SU-DHL-6 (cell line): ENCODE results near the gene PFN1.

ENCODE experiments used
- H2AFZ ChIP-seq: fragments of 200-600 bp; sonication (generic); 2 replicates; pipeline ENCODE4 v1.6.1; 2014; ENCODE audit warnings: low read depth, mild to moderate bottlenecking, moderate library complexity, mixed read lengths, antibody characterized with exemption, low read length; ENCODE audit not compliant: severe bottlenecking
- H3F3A ChIP-seq: fragments of 200-600 bp; shearing (Covaris generic); 2 replicates; pipeline ENCODE4 v1.6.0; 2016; ENCODE audit warnings: antibody characterized with exemption, mild to moderate bottlenecking; ENCODE audit not compliant: insufficient read depth
- H3K27ac ChIP-seq: fragments of 200-600 bp; sonication (generic); 2 replicates; pipeline ENCODE4 v1.5.1; 2016; ENCODE audit warnings: low read depth, mild to moderate bottlenecking, low read length, moderate library complexity, mixed read lengths
- H3K27me3 ChIP-seq: fragments of 200-600 bp; sonication (generic), shearing (Covaris generic); 2 replicates; pipeline ENCODE4 v1.6.0; 2014; ENCODE audit warnings: mild to moderate bottlenecking, low read length
- H3K36me3 ChIP-seq: fragments of 200-600 bp; sonication (generic); 2 replicates; pipeline ENCODE4 v1.6.1; 2014; ENCODE audit warnings: mild to moderate bottlenecking, low read length, mixed read lengths
- H3K4me2 ChIP-seq: fragments of 300-600, 200-600 bp; shearing (Covaris generic), sonication (generic); 2 replicates; pipeline ENCODE4 v1.6.0; 2014; ENCODE audit warnings: low read length, low read depth, mild to moderate bottlenecking; ENCODE audit not compliant: poor library complexity, severe bottlenecking
- H3K4me3 ChIP-seq: fragments of 200-600 bp; sonication (generic); 2 replicates; pipeline ENCODE4 v1.5.1; 2014; ENCODE audit warnings: antibody characterized with exemption, low read length, mild to moderate bottlenecking, mixed read lengths; ENCODE audit not compliant: insufficient read depth, poor library complexity, severe bottlenecking
- H3K79me2 ChIP-seq: fragments of 200-600 bp; sonication (generic); 2 replicates; pipeline ENCODE4 v1.6.1; 2014; ENCODE audit warnings: mild to moderate bottlenecking, low read length, moderate library complexity; ENCODE audit not compliant: insufficient read depth
- H3K9ac ChIP-seq: fragments of 200-600 bp; sonication (generic); 2 replicates; pipeline ENCODE4 v1.7.0; 2014; ENCODE audit warnings: mild to moderate bottlenecking, low read length
- H3K9me2 ChIP-seq: fragments of 200-600 bp; sonication (generic); replicated peaks from 2 replicates; pipeline ENCODE4 v1.6.1; 2014; ENCODE audit warnings: low read length; ENCODE audit not compliant: insufficient read depth
- H3K9me3 ChIP-seq: fragments of 200-600 bp; sonication (generic); 2 replicates; pipeline ENCODE4 v1.6.1; 2014; ENCODE audit warnings: low read length, mixed read lengths; ENCODE audit not compliant: insufficient read depth
- H4K20me1 ChIP-seq: fragments of 200-600 bp; sonication (generic); 2 replicates; pipeline ENCODE4 v1.6.1; 2014; ENCODE audit warnings: low read depth, mild to moderate bottlenecking, antibody characterized with exemption, low read length, moderate library complexity, mixed read lengths
- EZH2phosphoT487 ChIP-seq: fragments of 200-600 bp; sonication (generic), shearing (Covaris generic); conservative IDR thresholded peaks from 2 replicates; pipeline ENCODE4 v1.6.1; 2018; ENCODE audit warnings: mild to moderate bottlenecking, antibody characterized with exemption, low read length, moderate library complexity, mixed read lengths
- TF ChIP-seq, protein P1 (sequence below): fragments of 200-600 bp; sonication (generic); IDR thresholded peaks from one replicate; pipeline ENCODE4 v1.5.1; 2017; ENCODE audit warnings: antibody characterized with exemption, mild to moderate bottlenecking, low read length, moderate library complexity; ENCODE audit not compliant: insufficient read depth, poor library complexity, severe bottlenecking

The PFN1 gene

GRCh38 chr17:4972322-4972721 lies 24.0 kb upstream of the PFN1 start:
- H3K4me2 ChIP-seq, result no peak overlapping the region
- no peak overlapping the region for H3K4me3 ChIP-seq
- no peak overlapping the region for H3K27ac ChIP-seq
- TF ChIP-seq, protein P1, sequence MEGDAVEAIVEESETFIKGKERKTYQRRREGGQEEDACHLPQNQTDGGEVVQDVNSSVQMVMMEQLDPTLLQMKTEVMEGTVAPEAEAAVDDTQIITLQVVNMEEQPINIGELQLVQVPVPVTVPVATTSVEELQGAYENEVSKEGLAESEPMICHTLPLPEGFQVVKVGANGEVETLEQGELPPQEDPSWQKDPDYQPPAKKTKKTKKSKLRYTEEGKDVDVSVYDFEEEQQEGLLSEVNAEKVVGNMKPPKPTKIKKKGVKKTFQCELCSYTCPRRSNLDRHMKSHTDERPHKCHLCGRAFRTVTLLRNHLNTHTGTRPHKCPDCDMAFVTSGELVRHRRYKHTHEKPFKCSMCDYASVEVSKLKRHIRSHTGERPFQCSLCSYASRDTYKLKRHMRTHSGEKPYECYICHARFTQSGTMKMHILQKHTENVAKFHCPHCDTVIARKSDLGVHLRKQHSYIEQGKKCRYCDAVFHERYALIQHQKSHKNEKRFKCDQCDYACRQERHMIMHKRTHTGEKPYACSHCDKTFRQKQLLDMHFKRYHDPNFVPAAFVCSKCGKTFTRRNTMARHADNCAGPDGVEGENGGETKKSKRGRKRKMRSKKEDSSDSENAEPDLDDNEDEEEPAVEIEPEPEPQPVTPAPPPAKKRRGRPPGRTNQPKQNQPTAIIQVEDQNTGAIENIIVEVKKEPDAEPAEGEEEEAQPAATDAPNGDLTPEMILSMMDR, result no peak
- H3K9me2 ChIP-seq, result no peaks in the 10 kb centered on the region
- H3K9ac ChIP-seq, result no peak overlapping the region
- no peaks in the 10 kb centered on the region for H3K79me2 ChIP-seq
- no peaks in the 10 kb centered on the region for H4K20me1 ChIP-seq
- H2AFZ ChIP-seq, result no peak overlapping the region
- no peaks in the 10 kb centered on the region for H3F3A ChIP-seq
- H3K9me3 ChIP-seq, result no peaks in the 10 kb centered on the region
- no peaks in the 10 kb centered on the region for H3K36me3 ChIP-seq
- H3K27me3 ChIP-seq, result no peaks in the 10 kb centered on the region

DNA sequence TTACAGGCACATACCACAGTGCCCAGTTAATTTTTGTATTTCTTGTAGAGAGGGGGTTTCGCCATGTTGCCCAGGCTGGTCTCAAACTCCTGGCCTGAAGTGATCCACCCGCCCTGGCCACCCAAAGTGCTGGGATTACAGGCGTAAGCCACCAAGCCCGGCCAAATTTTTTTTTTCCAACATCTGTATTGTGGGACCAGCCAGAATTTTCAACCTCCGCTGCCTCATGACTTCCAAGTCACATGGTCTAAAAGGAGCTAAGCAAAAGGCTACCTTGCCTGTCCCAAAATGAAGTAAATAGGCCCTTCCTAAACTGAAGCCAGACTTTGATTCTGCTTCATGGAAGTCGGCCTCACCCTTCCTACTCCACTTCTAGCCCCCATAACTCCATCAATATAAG lies 23.5 kb upstream of the PFN1 start:
- Histone ChIP-seq H3K9me2 (no peaks in the 10 kb centered on the region), H3K9ac (no peak overlapping the region), H3K9me3 (no peaks in the 10 kb centered on the region), H3F3A (no peaks in the 10 kb centered on the region), H4K20me1 (no peaks in the 10 kb centered on the region), H3K4me2 (no peak overlapping the region), H3K79me2 (0 out of 2 replicates have a peak, but pooled peaks cover under 1% of the 10 kb centered on the region), H3K27ac (no peak overlapping the region), H2AFZ (no peak overlapping the region), H3K36me3 (no peaks in the 10 kb centered on the region), H3K27me3 (no peaks in the 10 kb centered on the region), H3K4me3 (no peak overlapping the region)
- TF ChIP-seq EZH2phosphoT487, result no peak
- TF ChIP-seq, protein P1, result no peak

DNA sequence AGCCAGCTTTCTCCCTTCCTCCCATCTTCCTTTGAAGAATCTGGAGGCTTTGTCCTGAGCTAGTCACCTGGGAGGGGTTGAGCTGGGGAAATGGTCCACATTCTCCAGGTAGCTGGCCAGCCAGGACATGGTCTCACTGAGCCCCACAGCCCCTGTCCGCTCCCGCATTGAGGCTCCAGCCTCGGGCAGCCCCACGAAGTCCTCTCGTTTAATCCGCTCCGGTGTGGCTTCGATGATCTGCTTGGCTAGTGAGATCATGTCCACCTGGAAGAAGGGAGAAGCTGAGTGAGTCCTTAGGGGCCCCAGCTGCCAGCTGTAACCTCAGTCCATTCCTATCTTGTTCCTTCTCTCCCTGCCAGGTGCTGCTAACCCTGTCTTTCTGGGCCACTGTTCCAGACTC lies 21.9 kb upstream of the PFN1 start:
- no peaks in the 10 kb centered on the region for H3K9me2 ChIP-seq
- no peaks in the 10 kb centered on the region for H4K20me1 ChIP-seq
- H3K9ac ChIP-seq, result no peak overlapping the region
- H3K36me3 ChIP-seq, result no peaks in the 10 kb centered on the region
- H3F3A ChIP-seq, result no peaks in the 10 kb centered on the region
- no peak overlapping the region for H3K27ac ChIP-seq
- peaks cover 8% of the 10 kb centered on the region; the same call in 1 of the 2 replicates for H3K79me2 ChIP-seq
- TF ChIP-seq EZH2phosphoT487, result no peak
- TF ChIP-seq, protein P1, result no peak
- no peaks in the 10 kb centered on the region for H3K9me3 ChIP-seq
- H3K27me3 ChIP-seq, result no peaks in the 10 kb centered on the region
- no peak overlapping the region for H3K4me3 ChIP-seq
- no peak overlapping the region for H3K4me2 ChIP-seq
- H2AFZ ChIP-seq, result no peak overlapping the region

DNA sequence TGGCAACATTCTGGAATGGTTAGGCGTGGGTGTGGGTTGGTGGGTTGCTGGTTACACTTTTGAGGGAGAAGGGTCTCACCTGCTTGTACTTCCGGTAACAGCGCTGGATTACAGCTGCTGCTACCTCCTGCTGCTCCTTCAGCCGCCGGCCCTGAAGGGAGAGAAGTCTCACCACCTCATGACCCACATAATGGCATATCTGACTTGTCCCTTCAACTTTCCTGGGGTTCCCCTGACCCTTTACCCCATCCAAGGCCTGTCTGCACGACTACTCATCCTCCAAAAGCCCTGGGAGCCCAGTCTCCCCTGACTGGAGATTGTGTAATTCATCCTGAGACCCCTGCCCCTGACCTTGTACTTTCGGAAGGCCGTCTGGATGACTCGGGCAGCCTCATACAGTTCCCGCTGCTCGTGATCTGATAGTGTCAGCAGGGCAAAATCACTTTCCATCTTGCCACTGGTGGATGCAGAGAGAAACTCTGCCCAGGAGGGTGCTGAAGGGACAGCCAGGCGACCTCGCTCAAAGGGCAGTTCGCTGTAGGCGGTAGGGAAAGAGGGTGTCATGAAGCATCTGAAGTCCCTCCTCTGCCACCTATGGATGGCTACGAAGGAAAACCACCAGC lies 21.3 kb upstream of the PFN1 start:
- Histone ChIP-seq H3K9me3 (no peaks in the 10 kb centered on the region), H3K4me2 (no peak overlapping the region), H3K27ac (no peak overlapping the region), H3K4me3 (no peak overlapping the region), H3F3A (no peaks in the 10 kb centered on the region), H3K27me3 (no peaks in the 10 kb centered on the region), H3K36me3 (no peaks in the 10 kb centered on the region), H4K20me1 (no peaks in the 10 kb centered on the region), H3K9me2 (no peaks in the 10 kb centered on the region), H3K9ac (no peak overlapping the region), H3K79me2 (peaks cover 8% of the 10 kb centered on the region; the same call in 1 of the 2 replicates), H2AFZ (no peak overlapping the region)
- TF ChIP-seq, protein P1, result no peak
- TF ChIP-seq EZH2phosphoT487, result no peak
